ENCODE results near the gene GNG4.

GRCh38 chr1:235510823-235511222 is 138.8 kb downstream of the GNG4 start:
- TF ChIP-seq CTCF (IDR thresholded peaks at IDR 0.05; ENCODE audit: insufficient read depth, low read depth, low read length) = no peak
- TF ChIP-seq EZH2 (IDR thresholded peaks at IDR 0.05; ENCODE audit: insufficient read depth, low read length) = no peak

All from astrocyte (in vitro differentiated cells and primary cell).